Loucy (cell line): ENCODE data around the gene MAGT1.

Source experiments
- H2AFZ ChIP-seq: fragments of 200-600 bp; sonication (generic); 2 replicates; pipeline ENCODE4 v1.6.0; 2016; ENCODE audit warnings: antibody characterized with exemption, mild to moderate bottlenecking, low read length, moderate library complexity
- H3F3A ChIP-seq: fragments of 200-600 bp; 2 replicates; pipeline ENCODE4 v1.6.0; 2016; ENCODE audit warnings: antibody characterized with exemption, low read depth, mild to moderate bottlenecking
- H3K27me3 ChIP-seq: fragments of 200-600 bp; sonication (generic); 2 replicates; pipeline ENCODE4 v1.6.1; 2014; ENCODE audit warnings: low read length, mild to moderate bottlenecking; ENCODE audit not compliant: insufficient read depth, poor library complexity, severe bottlenecking
- H3K36me3 ChIP-seq: fragments of 200-600 bp; sonication (generic); 2 replicates; pipeline ENCODE4 v1.6.1; 2016; ENCODE audit warnings: low read length; ENCODE audit not compliant: insufficient read depth
- H3K4me1 ChIP-seq: fragments of 200-600 bp; sonication (generic); 2 replicates; pipeline ENCODE4 v1.5.1; 2014; ENCODE audit warnings: low read length, mild to moderate bottlenecking; ENCODE audit not compliant: insufficient read depth, poor library complexity, severe bottlenecking
- H3K4me2 ChIP-seq: fragments of 200-600 bp; sonication (generic); 2 replicates; pipeline ENCODE4 v1.6.0; 2014; ENCODE audit warnings: antibody characterized with exemption, low read length, low read depth, mild to moderate bottlenecking; ENCODE audit not compliant: poor library complexity, severe bottlenecking
- H3K4me3 ChIP-seq: fragments of 200-600 bp; sonication (generic); 2 replicates; pipeline ENCODE4 v1.5.1; 2014; ENCODE audit warnings: low read length, mild to moderate bottlenecking, mixed read lengths; ENCODE audit not compliant: poor library complexity, severe bottlenecking
- H3K79me2 ChIP-seq: fragments of 200-600 bp; sonication (generic); 2 replicates; pipeline ENCODE4 v1.6.1; 2014; ENCODE audit warnings: low read length; ENCODE audit not compliant: insufficient read depth
- H3K9ac ChIP-seq: fragments of 200-600 bp; sonication (generic); 2 replicates; pipeline ENCODE4 v1.6.0; 2014; ENCODE audit warnings: mild to moderate bottlenecking, low read depth, low read length, moderate library complexity; ENCODE audit not compliant: poor library complexity, severe bottlenecking
- H3K9me2 ChIP-seq: fragments of 200-600 bp; sonication (generic); replicated peaks from 2 replicates; pipeline ENCODE4 v1.6.1; 2016; ENCODE audit warnings: low read depth, low read length, mixed read lengths
- H3K9me3 ChIP-seq: fragments of 200-600 bp; sonication (generic); 2 replicates; pipeline ENCODE4 v1.6.1; 2014; ENCODE audit warnings: mild to moderate bottlenecking, antibody characterized with exemption, low read length, low read depth; ENCODE audit not compliant: insufficient read depth
- H4K20me1 ChIP-seq: fragments of 200-600 bp; sonication (generic); 2 replicates; pipeline ENCODE4 v1.6.0; 2014; ENCODE audit warnings: antibody characterized with exemption, low read length, mild to moderate bottlenecking; ENCODE audit not compliant: insufficient read depth, poor library complexity, severe bottlenecking
- EZH2phosphoT487 ChIP-seq: fragments of 200-600 bp; IDR thresholded peaks from 2 replicates; pipeline ENCODE4 v1.6.1; 2018; ENCODE audit warnings: antibody characterized with exemption, mild to moderate bottlenecking, moderate library complexity, borderline replicate concordance
- TF ChIP-seq, protein P1 (sequence below): fragments of 200-600 bp; sonication (generic); conservative IDR thresholded peaks from 2 replicates; pipeline ENCODE4 v1.5.1; 2014; ENCODE audit warnings: mild to moderate bottlenecking, antibody characterized with exemption, low read length

MAGT1 gene

DNA sequence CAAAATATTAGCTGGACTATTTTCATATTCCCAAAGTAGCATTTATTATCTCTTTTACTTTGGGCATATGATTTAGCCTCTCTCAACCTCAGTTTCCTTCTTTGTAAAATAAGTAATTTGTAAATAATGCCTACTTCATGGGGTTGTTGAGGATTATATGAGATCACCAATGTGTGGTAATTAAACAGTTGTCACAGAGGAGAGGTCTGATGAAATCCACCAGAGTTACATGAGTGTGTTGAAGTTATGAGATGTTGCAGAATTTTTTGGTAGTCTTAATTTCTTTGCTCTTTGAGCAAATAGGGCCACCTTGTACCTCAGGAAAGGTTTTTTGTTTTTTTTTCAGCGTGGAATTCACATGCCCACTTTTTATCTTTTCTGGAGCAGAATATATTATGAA, 5.5 kb upstream of the MAGT1 start:
- Histone ChIP-seq H3K9me2 (no peaks in the 10 kb centered on the region), H3K9me3 (no peaks in the 10 kb centered on the region), H3K4me3 (peak overlapping the region; percentile 93), H4K20me1 (peaks cover 26% of the 10 kb centered on the region), H3K4me1 (no peaks in the 10 kb centered on the region), H3K36me3 (no peaks in the 10 kb centered on the region; the same call in 1 of the 2 replicates), H3K79me2 (peaks cover 42% of the 10 kb centered on the region), H3K9ac (peak overlapping the region; percentile 91), H3F3A (no peaks in the 10 kb centered on the region), H2AFZ (no peak overlapping the region), H3K27me3 (no peaks in the 10 kb centered on the region), H3K4me2 (peak overlapping the region; percentile 96)
- no peak for TF ChIP-seq EZH2phosphoT487
- TF ChIP-seq, protein P1, sequence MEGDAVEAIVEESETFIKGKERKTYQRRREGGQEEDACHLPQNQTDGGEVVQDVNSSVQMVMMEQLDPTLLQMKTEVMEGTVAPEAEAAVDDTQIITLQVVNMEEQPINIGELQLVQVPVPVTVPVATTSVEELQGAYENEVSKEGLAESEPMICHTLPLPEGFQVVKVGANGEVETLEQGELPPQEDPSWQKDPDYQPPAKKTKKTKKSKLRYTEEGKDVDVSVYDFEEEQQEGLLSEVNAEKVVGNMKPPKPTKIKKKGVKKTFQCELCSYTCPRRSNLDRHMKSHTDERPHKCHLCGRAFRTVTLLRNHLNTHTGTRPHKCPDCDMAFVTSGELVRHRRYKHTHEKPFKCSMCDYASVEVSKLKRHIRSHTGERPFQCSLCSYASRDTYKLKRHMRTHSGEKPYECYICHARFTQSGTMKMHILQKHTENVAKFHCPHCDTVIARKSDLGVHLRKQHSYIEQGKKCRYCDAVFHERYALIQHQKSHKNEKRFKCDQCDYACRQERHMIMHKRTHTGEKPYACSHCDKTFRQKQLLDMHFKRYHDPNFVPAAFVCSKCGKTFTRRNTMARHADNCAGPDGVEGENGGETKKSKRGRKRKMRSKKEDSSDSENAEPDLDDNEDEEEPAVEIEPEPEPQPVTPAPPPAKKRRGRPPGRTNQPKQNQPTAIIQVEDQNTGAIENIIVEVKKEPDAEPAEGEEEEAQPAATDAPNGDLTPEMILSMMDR = no peak

DNA sequence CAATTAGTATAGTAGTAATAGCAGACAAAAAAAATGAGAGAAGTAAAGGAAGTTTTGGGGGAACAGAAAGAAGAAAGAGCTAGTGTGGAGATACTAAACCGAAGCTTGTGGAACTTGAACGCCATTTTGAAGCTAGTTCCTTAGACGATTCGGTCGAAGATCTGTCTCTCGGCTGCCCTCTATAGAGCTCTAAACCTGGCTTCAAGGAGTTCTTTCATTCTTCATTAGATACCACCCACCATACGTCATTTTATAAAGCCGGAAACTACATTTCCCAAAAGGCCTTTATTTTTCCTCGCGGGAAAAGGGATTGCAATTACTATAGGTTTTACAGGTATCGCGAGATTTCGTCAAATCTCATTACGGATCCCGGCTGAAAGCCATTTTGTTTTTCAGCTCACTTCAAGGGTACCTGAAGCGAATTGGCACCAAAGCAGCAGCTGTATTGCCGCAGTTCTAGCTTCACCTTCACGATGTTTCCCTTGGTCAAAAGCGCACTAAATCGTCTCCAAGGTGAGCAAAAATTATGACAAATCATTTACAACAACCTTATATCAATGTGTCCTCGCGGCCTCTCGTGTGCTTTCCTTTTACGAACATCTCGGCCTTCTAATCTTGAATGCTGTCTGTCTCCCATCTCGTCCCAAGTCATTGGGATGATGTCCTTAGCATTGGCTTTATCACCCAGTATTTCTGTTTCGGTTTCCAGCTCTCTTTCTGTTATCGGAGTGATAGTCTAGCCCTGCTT, 4.0 kb upstream of the MAGT1 start, which contains the start of gene COX7B:
COX7B (plus strand) TSS at position 388 of the 748 bp plus-strand sequence; CDS start at position 474, 86 bp downstream.
- Histone ChIP-seq H3K4me3 (peak within 1 kb of the TSS; percentile 93), H3K4me2 (peak within 1 kb of the TSS; percentile 96), H4K20me1 (peaks cover 31% of the 10 kb centered on the region), H3K9me3 (no peaks in the 10 kb centered on the region), H3K36me3 (no peaks in the 10 kb centered on the region), H3K79me2 (peaks cover 51% of the 10 kb centered on the region), H3K4me1 (no peaks in the 10 kb centered on the region), H2AFZ (peak within 1 kb of the TSS; percentile 95), H3F3A (no peaks in the 10 kb centered on the region), H3K27me3 (no peaks in the 10 kb centered on the region), H3K9ac (peak within 1 kb of the TSS; percentile 91), H3K9me2 (no peaks in the 10 kb centered on the region)
- TF ChIP-seq EZH2phosphoT487 = no peak
- TF ChIP-seq, protein P1 = peak; percentile 53

DNA sequence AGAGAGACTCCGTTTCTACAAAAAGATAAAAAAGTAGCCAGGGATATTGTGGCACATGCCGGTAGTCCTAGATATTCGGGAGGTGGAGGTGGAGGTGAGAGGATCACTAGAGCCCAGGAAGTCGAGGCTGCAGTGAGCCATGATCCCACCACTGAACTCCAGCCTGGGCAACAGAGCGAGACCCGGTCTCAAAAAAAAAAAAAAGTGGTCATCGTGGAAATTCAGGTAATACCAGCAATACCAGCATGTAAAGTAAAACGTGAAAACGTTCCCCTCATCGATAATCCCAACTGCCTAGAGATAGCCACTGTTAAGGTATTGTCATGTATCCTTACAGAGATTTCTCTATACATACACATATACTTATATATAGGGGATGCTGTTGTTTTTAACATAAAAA, 1.5 kb downstream of the MAGT1 start:
- no peaks in the 10 kb centered on the region for H3K9me2 ChIP-seq
- H2AFZ ChIP-seq = no peak overlapping the region
- H3K4me1 ChIP-seq = no peaks in the 10 kb centered on the region
- H4K20me1 ChIP-seq = peaks cover 18% of the 10 kb centered on the region
- H3K9me3 ChIP-seq = no peaks in the 10 kb centered on the region
- peaks cover 53% of the 10 kb centered on the region for H3K79me2 ChIP-seq
- TF ChIP-seq EZH2phosphoT487 = no peak
- TF ChIP-seq, protein P1 = no peak
- H3K4me3 ChIP-seq = peak overlapping the region; percentile 88
- H3K9ac ChIP-seq = peak overlapping the region; percentile 81
- no peaks in the 10 kb centered on the region for H3K36me3 ChIP-seq
- H3K27me3 ChIP-seq = no peaks in the 10 kb centered on the region
- H3K4me2 ChIP-seq = peak overlapping the region; percentile 75
- H3F3A ChIP-seq = no peaks in the 10 kb centered on the region
